IMR-90 (cell line): Measurements from ENCODE around the gene ERGIC1.

Experiments used
- CEBPB ChIP-seq: IDR thresholded peaks from 2 replicates; pipeline ENCODE4 v1.6.1; 2012; ENCODE audit warnings: low read depth, low read length, improper control_type of control experiment
- CHD1 ChIP-seq: IDR thresholded peaks from 2 replicates; pipeline ENCODE4 v1.6.1; 2012; ENCODE audit warnings: low read depth, low read length, improper control_type of control experiment
- CTCF ChIP-seq: conservative IDR thresholded peaks from 2 replicates; pipeline ENCODE4 v1.5.1; 2012; ENCODE audit warnings: mild to moderate bottlenecking, low read depth, low read length, improper control_type of control experiment
- FOS ChIP-seq: fragments of 150-350 bp; IDR thresholded peaks from 2 replicates; pipeline ENCODE4 v1.6.1; 2016; ENCODE audit warnings: low read depth, low read length
- MAZ ChIP-seq: IDR thresholded peaks from 2 replicates; pipeline ENCODE4 v1.6.1; 2012; ENCODE audit warnings: low read depth, mild to moderate bottlenecking, low read length, improper control_type of control experiment, moderate library complexity, borderline replicate concordance
- MXI1 ChIP-seq: IDR thresholded peaks from 2 replicates; pipeline ENCODE4 v1.6.1; 2012; ENCODE audit warnings: low read depth, mild to moderate bottlenecking, low read length, moderate library complexity, borderline replicate concordance
- POLR2A ChIP-seq: IDR thresholded peaks from 2 replicates; pipeline ENCODE4 v1.6.1; 2012; ENCODE audit warnings: mild to moderate bottlenecking, low read depth, low read length
- RAD21 ChIP-seq: IDR thresholded peaks from 2 replicates; pipeline ENCODE4 v1.6.1; 2012; ENCODE audit warnings: low read length, improper control_type of control experiment
- RCOR1 ChIP-seq: IDR thresholded peaks from 2 replicates; pipeline ENCODE4 v1.6.1; 2012; ENCODE audit warnings: mild to moderate bottlenecking, low read length, improper control_type of control experiment; ENCODE audit not compliant: insufficient replicate concordance
- RFX5 ChIP-seq: IDR thresholded peaks from 2 replicates; pipeline ENCODE4 v1.8.0; 2012; ENCODE audit warnings: low read depth, mild to moderate bottlenecking, low read length, moderate library complexity
- TF ChIP-seq, protein P1 (sequence below): fragments of 150-350 bp; IDR thresholded peaks from 2 replicates; pipeline ENCODE4 v1.6.1; 2017; ENCODE audit warnings: mild to moderate bottlenecking, antibody characterized with exemption, low read length, low read depth

- no peak for TF ChIP-seq CTCF
- TF ChIP-seq POLR2A: no peak
- TF ChIP-seq CEBPB: no peak
- TF ChIP-seq RAD21: no peak
- TF ChIP-seq, protein P1, sequence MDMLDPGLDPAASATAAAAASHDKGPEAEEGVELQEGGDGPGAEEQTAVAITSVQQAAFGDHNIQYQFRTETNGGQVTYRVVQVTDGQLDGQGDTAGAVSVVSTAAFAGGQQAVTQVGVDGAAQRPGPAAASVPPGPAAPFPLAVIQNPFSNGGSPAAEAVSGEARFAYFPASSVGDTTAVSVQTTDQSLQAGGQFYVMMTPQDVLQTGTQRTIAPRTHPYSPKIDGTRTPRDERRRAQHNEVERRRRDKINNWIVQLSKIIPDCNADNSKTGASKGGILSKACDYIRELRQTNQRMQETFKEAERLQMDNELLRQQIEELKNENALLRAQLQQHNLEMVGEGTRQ: no peak
- no peak for TF ChIP-seq CHD1
- TF ChIP-seq RCOR1: no peak
- TF ChIP-seq RFX5: no peak
- no peak for TF ChIP-seq MXI1
- TF ChIP-seq FOS: no peak
- TF ChIP-seq MAZ: no peak
Measured at GRCh38 chr5:172815631-172816030, 18.4 kb upstream of the ERGIC1 start.
